GM19351 (cell line): ENCODE results near the gene B2M.
"Not testable (repeated sequence)": the region's sequence is repeated elsewhere in the genome, so short reads cannot be mapped to it uniquely, and the experiment has no call there.

ENCODE experiments used
- ATAC-seq: cut with Tn5 transposase; IDR thresholded peaks from one replicate; pipeline ENCODE4 v1.9.1; 2021; ENCODE audit warnings: mild to moderate bottlenecking, moderate library complexity; ENCODE audit not compliant: unreplicated experiment

Gene B2M

DNA sequence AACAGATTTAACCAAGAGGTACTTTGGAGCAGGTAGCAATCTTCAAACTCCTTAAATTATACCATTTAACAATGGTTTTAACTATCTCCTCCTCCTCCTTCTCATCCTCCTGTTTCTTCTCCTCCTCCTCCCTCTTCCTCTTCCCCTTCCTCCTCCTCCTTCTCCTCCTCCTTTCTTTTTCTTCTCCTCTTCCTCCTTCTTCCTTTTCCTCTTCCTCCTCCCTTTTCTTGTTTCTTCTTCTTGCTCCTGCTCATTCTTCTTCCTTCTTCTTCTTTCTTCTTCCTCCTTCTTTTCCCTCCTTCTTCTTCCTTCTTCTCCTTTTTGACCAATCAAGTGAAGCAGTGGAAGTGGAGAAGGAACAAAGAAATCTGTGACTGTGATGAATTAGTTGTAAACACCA is 14.3 kb upstream of the B2M start:
- ATAC-seq = no peak

DNA sequence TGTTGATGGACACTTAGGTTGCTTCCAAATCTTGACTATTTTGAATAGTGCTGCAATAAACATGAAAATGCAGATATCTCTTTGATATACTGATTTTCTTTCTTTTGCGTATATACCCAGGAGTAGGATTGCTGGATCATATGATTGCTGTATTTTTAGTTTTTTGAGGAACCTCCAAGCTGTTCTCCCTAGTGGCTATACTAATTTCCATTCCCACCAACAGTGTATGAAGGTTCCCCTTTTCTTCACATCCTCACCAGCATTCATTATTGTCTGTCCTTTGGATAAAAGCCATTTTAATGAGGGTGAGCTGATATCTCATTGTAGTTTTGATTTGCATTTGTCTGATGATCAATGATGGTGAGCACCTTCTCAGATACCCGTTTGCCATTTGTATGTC is 12.7 kb upstream of the B2M start:
- no peak for ATAC-seq

- ATAC-seq = not testable (repeated sequence)
Observed at GRCh38 chr15:44700676-44701075, 10.6 kb upstream of the B2M start.

- ATAC-seq = no peak
Observed at GRCh38 chr15:44705986-44706385, 5.3 kb upstream of the B2M start.

DNA sequence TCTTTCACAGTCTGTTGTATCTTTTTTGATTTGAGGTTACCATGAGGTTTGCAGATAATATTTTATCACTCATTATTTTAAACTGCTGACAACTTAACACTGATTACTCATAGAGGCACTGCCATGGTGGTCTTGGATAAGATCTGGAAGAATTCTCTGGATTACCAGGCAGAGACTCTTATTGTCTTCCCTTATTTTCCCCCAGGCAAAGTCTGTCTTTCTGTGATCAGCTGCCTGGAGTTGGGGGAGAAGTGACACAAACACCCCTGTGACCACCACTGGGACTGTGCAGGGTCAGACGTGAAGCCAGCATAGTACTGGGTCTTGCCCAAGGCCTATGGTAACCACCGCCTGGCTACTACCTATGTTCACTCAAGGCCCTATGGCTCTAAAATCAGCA is 4.9 kb upstream of the B2M start:
- ATAC-seq = no peak

- no peak for ATAC-seq
Observed at GRCh38 chr15:44706946-44707636, 4.2 kb upstream of the B2M start.

DNA sequence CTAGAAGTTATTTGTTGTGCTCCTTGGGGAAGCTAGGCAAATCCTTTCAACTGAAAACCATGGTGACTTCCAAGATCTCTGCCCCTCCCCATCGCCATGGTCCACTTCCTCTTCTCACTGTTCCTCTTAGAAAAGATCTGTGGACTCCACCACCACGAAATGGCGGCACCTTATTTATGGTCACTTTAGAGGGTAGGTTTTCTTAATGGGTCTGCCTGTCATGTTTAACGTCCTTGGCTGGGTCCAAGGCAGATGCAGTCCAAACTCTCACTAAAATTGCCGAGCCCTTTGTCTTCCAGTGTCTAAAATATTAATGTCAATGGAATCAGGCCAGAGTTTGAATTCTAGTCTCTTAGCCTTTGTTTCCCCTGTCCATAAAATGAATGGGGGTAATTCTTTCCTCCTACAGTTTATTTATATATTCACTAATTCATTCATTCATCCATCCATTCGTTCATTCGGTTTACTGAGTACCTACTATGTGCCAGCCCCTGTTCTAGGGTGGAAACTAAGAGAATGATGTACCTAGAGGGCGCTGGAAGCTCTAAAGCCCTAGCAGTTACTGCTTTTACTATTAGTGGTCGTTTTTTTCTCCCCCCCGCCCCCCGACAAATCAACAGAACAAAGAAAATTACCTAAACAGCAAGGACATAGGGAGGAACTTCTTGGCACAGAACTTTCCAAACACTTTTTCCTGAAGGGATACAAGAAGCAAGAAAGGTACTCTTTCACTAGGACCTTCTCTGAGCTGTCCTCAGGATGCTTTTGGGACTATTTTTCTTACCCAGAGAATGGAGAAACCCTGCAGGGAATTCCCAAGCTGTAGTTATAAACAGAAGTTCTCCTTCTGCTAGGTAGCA is 851 bp upstream of the B2M start:
- no peak for ATAC-seq

- ATAC-seq = peak; percentile 22
Observed at GRCh38 chr15:44711743-44712345, 527 bp downstream of the B2M start.

DNA sequence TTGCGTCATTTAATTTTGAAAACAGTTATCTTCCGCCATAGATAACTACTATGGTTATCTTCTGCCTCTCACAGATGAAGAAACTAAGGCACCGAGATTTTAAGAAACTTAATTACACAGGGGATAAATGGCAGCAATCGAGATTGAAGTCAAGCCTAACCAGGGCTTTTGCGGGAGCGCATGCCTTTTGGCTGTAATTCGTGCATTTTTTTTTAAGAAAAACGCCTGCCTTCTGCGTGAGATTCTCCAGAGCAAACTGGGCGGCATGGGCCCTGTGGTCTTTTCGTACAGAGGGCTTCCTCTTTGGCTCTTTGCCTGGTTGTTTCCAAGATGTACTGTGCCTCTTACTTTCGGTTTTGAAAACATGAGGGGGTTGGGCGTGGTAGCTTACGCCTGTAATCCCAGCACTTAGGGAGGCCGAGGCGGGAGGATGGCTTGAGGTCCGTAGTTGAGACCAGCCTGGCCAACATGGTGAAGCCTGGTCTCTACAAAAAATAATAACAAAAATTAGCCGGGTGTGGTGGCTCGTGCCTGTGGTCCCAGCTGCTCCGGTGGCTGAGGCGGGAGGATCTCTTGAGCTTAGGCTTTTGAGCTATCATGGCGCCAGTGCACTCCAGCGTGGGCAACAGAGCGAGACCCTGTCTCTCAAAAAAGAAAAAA is 1.2 kb downstream of the B2M start:
- no peak for ATAC-seq

DNA sequence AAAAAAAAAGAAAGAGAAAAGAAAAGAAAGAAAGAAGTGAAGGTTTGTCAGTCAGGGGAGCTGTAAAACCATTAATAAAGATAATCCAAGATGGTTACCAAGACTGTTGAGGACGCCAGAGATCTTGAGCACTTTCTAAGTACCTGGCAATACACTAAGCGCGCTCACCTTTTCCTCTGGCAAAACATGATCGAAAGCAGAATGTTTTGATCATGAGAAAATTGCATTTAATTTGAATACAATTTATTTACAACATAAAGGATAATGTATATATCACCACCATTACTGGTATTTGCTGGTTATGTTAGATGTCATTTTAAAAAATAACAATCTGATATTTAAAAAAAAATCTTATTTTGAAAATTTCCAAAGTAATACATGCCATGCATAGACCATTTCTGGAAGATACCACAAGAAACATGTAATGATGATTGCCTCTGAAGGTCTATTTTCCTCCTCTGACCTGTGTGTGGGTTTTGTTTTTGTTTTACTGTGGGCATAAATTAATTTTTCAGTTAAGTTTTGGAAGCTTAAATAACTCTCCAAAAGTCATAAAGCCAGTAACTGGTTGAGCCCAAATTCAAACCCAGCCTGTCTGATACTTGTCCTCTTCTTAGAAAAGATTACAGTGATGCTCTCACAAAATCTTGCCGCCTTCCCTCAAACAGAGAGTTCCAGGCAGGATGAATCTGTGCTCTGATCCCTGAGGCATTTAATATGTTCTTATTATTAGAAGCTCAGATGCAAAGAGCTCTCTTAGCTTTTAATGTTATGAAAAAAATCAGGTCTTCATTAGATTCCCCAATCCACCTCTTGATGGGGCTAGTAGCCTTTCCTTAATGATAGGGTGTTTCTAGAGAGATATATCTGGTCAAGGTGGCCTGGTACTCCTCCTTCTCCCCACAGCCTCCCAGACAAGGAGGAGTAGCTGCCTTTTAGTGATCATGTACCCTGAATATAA is 2.0 kb downstream of the B2M start:
- no peak for ATAC-seq

GRCh38 chr15:44715142-44715796 is 4.0 kb downstream of the B2M start:
- no peak for ATAC-seq

GRCh38 chr15:44715797-44716334 is 4.5 kb downstream of the B2M start:
- no peak for ATAC-seq

DNA sequence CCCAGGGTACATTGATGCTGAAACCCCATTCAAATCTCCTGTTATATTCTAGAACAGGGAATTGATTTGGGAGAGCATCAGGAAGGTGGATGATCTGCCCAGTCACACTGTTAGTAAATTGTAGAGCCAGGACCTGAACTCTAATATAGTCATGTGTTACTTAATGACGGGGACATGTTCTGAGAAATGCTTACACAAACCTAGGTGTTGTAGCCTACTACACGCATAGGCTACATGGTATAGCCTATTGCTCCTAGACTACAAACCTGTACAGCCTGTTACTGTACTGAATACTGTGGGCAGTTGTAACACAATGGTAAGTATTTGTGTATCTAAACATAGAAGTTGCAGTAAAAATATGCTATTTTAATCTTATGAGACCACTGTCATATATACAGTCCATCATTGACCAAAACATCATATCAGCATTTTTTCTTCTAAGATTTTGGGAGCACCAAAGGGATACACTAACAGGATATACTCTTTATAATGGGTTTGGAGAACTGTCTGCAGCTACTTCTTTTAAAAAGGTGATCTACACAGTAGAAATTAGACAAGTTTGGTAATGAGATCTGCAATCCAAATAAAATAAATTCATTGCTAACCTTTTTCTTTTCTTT is 5.8 kb downstream of the B2M start:
- no peak for ATAC-seq

DNA sequence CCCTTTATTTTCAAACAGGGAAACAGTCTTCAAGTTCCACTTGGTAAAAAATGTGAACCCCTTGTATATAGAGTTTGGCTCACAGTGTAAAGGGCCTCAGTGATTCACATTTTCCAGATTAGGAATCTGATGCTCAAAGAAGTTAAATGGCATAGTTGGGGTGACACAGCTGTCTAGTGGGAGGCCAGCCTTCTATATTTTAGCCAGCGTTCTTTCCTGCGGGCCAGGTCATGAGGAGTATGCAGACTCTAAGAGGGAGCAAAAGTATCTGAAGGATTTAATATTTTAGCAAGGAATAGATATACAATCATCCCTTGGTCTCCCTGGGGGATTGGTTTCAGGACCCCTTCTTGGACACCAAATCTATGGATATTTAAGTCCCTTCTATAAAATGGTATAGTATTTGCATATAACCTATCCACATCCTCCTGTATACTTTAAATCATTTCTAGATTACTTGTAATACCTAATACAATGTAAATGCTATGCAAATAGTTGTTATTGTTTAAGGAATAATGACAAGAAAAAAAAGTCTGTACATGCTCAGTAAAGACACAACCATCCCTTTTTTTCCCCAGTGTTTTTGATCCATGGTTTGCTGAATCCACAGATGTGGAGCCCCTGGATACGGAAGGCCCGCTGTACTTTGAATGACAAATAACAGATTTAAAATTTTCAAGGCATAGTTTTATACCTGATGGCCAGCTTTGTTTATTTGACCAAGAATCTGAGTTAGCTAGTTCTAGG is 7.0 kb downstream of the B2M start:
- no peak for ATAC-seq

DNA sequence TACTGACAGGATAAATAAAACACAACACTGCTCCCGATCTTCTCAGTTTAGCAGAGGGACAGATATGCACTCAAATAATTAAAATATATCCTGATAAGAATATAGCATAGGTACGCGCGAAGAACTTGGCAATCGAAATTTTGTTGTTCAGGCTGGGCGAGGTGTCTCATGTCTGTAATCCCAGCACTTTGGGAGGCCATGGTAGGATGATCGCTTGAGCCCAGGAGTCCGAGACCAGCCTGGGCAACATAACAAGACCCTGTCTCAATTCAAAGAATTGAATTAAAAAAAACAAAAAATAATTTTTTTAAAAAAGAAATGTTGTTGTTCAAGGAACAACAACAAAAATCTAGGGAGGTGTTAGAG is 7.6 kb downstream of the B2M start:
- ATAC-seq = no peak

- peak; percentile 51 for ATAC-seq
Observed at GRCh38 chr15:44719293-44719999, 8.1 kb downstream of the B2M start.

DNA sequence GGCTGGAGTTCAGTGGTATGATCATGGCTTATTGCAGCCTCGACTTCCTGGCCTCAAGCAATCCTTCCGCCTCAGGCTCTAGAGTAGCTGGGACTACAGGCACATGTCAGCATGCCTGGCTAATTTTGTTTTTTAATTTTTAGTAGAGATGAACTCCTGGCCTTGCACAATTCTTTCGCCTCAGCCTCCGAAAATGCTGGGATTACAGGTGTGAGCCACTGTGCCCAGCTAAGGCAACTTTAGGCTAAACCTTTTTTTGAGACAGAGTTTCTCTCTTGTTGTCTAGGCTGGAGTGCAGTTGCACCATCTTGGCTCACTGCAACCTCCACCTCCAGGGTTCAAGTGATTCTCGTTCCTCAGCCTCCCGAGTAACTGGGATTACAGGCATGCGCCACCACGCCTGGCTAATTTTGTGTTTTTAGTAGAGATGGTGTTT is 8.7 kb downstream of the B2M start:
- ATAC-seq = peak; percentile 20
